ENCODE data around the gene ATF1. TPM values are rescaled to one million over a fixed set of nuclear protein-coding genes. Genes with fewer than 3 reads are reported as not detected.

Gene ATF1
- total RNA-seq, 1 donor from 2014 or later = 24.8 TPM

DNA sequence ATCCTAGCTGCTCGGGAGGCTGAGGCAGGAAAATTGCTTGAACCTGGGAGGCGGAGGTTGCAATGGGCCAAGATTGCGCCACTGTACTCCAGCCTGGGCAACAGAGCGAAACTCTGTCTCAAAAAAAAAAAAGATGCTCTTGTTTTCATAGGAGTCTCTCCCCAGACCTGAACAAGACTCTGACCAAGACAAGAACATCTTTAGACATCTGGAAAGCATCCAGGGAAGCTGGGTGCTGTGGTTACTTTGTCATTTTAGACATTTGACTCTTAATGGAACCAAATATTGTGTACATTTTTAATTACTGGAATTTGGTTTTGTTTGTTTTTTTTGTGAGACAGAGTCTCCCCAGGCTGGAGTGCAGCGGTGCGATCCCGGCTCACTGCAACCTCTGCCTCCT, 21.1 kb upstream of the ATF1 start:
- H3K4me1 Mint-ChIP-seq = peaks cover 5% of the 10 kb centered on the region
- TF ChIP-seq EZH2phosphoT487 (IDR thresholded peaks at IDR 0.05) = no peak
- TF ChIP-seq EZH2 (IDR thresholded peaks at IDR 0.05) = no peak
- TF ChIP-seq, protein P1, sequence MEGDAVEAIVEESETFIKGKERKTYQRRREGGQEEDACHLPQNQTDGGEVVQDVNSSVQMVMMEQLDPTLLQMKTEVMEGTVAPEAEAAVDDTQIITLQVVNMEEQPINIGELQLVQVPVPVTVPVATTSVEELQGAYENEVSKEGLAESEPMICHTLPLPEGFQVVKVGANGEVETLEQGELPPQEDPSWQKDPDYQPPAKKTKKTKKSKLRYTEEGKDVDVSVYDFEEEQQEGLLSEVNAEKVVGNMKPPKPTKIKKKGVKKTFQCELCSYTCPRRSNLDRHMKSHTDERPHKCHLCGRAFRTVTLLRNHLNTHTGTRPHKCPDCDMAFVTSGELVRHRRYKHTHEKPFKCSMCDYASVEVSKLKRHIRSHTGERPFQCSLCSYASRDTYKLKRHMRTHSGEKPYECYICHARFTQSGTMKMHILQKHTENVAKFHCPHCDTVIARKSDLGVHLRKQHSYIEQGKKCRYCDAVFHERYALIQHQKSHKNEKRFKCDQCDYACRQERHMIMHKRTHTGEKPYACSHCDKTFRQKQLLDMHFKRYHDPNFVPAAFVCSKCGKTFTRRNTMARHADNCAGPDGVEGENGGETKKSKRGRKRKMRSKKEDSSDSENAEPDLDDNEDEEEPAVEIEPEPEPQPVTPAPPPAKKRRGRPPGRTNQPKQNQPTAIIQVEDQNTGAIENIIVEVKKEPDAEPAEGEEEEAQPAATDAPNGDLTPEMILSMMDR (IDR thresholded peaks at IDR 0.05) = no peak
- no peak for DNase-seq (ENCODE audit: low spot score)
- no peak overlapping the region for H2AFZ ChIP-seq (replicated peaks)
- H3K27me3 Mint-ChIP-seq (ENCODE audit: insufficient read depth, low read depth) = no peaks in the 10 kb centered on the region
- H3K27ac Mint-ChIP-seq = no peak overlapping the region
- H3K4me3 Mint-ChIP-seq = no peak overlapping the region
- H3K9me3 ChIP-seq (ENCODE audit: low read depth) = no peaks in the 10 kb centered on the region
- no peaks in the 10 kb centered on the region for H3F3A ChIP-seq (ENCODE audit: low read depth)
- H3K9ac ChIP-seq = no peak overlapping the region
- no peak overlapping the region for H3K4me3 ChIP-seq
- H3K4me1 ChIP-seq = no peaks in the 10 kb centered on the region
- H3K27me3 ChIP-seq = no peaks in the 10 kb centered on the region
- H3K36me3 Mint-ChIP-seq = peaks cover 29% of the 10 kb centered on the region
- H3K79me2 ChIP-seq (ENCODE audit: low read depth) = no peaks in the 10 kb centered on the region
- H3K4me2 ChIP-seq = no peak overlapping the region
- no peak overlapping the region for H3K27ac ChIP-seq
- H4K20me1 ChIP-seq (ENCODE audit: low read depth) = no peaks in the 10 kb centered on the region
- no peaks in the 10 kb centered on the region for H3K9me3 Mint-ChIP-seq
- H3K36me3 ChIP-seq = no peaks in the 10 kb centered on the region

DNA sequence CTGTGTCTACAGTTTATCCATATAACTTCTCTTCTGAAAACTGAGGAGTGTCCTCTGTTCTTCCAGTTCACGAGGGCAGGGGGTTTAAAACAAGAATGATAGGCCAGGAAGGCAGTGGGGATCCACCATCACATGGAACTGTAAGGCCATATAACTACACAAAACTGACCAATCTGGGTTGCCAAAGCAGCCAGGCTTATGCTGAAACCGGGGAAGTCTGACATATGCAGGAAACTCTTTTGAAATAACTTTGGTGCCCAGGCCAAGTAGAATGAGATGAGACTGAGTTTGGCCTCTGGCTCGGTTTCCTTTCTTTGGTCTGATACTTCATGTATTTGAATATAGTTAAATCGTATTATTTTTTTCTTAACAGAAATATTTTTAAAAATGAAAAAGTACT, 18.0 kb upstream of the ATF1 start:
- Histone ChIP-seq H3K4me2 (no peak overlapping the region), H2AFZ (replicated peaks) (no peak overlapping the region), H3K27me3 (no peaks in the 10 kb centered on the region), H3K4me3 (no peak overlapping the region), H3K9me3 (ENCODE audit: low read depth) (no peaks in the 10 kb centered on the region), H3K36me3 (no peaks in the 10 kb centered on the region), H3F3A (ENCODE audit: low read depth) (no peaks in the 10 kb centered on the region), H3K27ac (no peak overlapping the region), H3K4me1 (no peaks in the 10 kb centered on the region), H4K20me1 (ENCODE audit: low read depth) (no peaks in the 10 kb centered on the region), H3K9ac (no peak overlapping the region), H3K79me2 (ENCODE audit: low read depth) (no peaks in the 10 kb centered on the region)
- Mint-ChIP-seq H3K4me3 (no peak overlapping the region), H3K36me3 (peaks cover 26% of the 10 kb centered on the region), H3K9me3 (no peaks in the 10 kb centered on the region), H3K27ac (no peak overlapping the region), H3K27me3 (ENCODE audit: insufficient read depth, low read depth) (no peaks in the 10 kb centered on the region), H3K4me1 (peaks cover 3% of the 10 kb centered on the region)
- DNase-seq (ENCODE audit: low spot score) = no peak
- TF ChIP-seq EZH2 (IDR thresholded peaks at IDR 0.05) (no peak), EZH2phosphoT487 (IDR thresholded peaks at IDR 0.05) (no peak)
- TF ChIP-seq, protein P1 (IDR thresholded peaks at IDR 0.05) = no peak

DNA sequence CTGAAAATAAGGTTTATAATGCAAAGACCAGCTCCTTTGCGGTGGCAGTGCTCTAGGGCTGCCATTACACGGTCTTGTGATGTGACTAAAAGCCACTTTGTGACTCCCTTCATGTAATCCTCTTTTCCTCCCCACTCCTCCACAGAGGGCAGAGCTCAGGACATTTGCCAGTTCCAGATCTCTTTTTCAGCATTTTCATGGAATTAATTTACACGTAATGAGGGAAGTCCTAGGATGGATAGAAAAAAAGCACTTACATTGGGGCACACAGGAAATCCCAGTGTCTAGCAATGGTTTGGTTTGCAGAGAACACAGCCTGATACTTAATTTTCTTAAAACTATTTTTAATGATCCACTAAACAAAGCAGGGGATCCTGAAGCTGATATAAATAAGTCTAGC, 17.5 kb upstream of the ATF1 start:
- DNase-seq (ENCODE audit: low spot score) = no peak
- Histone ChIP-seq H2AFZ (replicated peaks) (no peak overlapping the region), H3K27ac (no peak overlapping the region), H3K4me2 (no peak overlapping the region), H3K9ac (no peak overlapping the region), H3K4me3 (no peak overlapping the region), H3K4me1 (no peaks in the 10 kb centered on the region), H4K20me1 (ENCODE audit: low read depth) (no peaks in the 10 kb centered on the region), H3F3A (ENCODE audit: low read depth) (no peaks in the 10 kb centered on the region), H3K79me2 (ENCODE audit: low read depth) (no peaks in the 10 kb centered on the region), H3K27me3 (no peaks in the 10 kb centered on the region), H3K36me3 (no peaks in the 10 kb centered on the region), H3K9me3 (ENCODE audit: low read depth) (no peaks in the 10 kb centered on the region)
- Mint-ChIP-seq H3K27ac (no peak overlapping the region), H3K36me3 (peaks cover 26% of the 10 kb centered on the region), H3K4me1 (no peaks in the 10 kb centered on the region), H3K9me3 (no peaks in the 10 kb centered on the region), H3K4me3 (no peak overlapping the region), H3K27me3 (ENCODE audit: insufficient read depth, low read depth) (no peaks in the 10 kb centered on the region)
- no peak for TF ChIP-seq EZH2phosphoT487 (IDR thresholded peaks at IDR 0.05)
- no peak for TF ChIP-seq EZH2 (IDR thresholded peaks at IDR 0.05)
- TF ChIP-seq, protein P1 (IDR thresholded peaks at IDR 0.05) = no peak

All from neural progenitor cell (in vitro differentiated cells).